ENCODE results near the gene CD300LF.
A peak's percentile ranks its signal among the peaks of the same experiment; 100 is the strongest.

CD300LF gene

GRCh38 chr17:74730491-74731346, 18.0 kb upstream of the CD300LF start:
- H3K9me2 ChIP-seq (replicated peaks; ENCODE audit: low read depth, low read length), result no peaks in the 10 kb centered on the region
- peak overlapping the region; percentile 42 for H3K4me3 ChIP-seq (ENCODE audit: low read length, poor library complexity, severe bottlenecking)
- H4K20me1 ChIP-seq (ENCODE audit: insufficient read depth, low read length, poor library complexity, severe bottlenecking), result no peaks in the 10 kb centered on the region
- H3K4me1 ChIP-seq (ENCODE audit: insufficient read depth, low read length, poor library complexity, severe bottlenecking), result peaks cover 47% of the 10 kb centered on the region
- H3K4me2 ChIP-seq (ENCODE audit: low read depth, low read length, poor library complexity, severe bottlenecking), result peak overlapping the region; percentile 70
- no peaks in the 10 kb centered on the region for H3K9me3 ChIP-seq (ENCODE audit: insufficient read depth, low read depth, low read length)
- no peaks in the 10 kb centered on the region for H3K27me3 ChIP-seq (ENCODE audit: insufficient read depth, low read length, poor library complexity, severe bottlenecking)
- peak overlapping the region; percentile 47 for H3K9ac ChIP-seq (ENCODE audit: low read depth, low read length, poor library complexity, severe bottlenecking)
- no peaks in the 10 kb centered on the region for H3K36me3 ChIP-seq (ENCODE audit: insufficient read depth, low read length)
- no peaks in the 10 kb centered on the region for H3F3A ChIP-seq (ENCODE audit: low read depth)
- no peaks in the 10 kb centered on the region for H3K79me2 ChIP-seq (ENCODE audit: insufficient read depth, low read length)
- H2AFZ ChIP-seq (ENCODE audit: low read length), result no peak overlapping the region
- TF ChIP-seq EZH2phosphoT487 (IDR thresholded peaks at IDR 0.05; ENCODE audit: borderline replicate concordance) (no peak), CTCF (conservative IDR thresholded peaks at IDR 0.05; ENCODE audit: low read length) (no peak)

DNA sequence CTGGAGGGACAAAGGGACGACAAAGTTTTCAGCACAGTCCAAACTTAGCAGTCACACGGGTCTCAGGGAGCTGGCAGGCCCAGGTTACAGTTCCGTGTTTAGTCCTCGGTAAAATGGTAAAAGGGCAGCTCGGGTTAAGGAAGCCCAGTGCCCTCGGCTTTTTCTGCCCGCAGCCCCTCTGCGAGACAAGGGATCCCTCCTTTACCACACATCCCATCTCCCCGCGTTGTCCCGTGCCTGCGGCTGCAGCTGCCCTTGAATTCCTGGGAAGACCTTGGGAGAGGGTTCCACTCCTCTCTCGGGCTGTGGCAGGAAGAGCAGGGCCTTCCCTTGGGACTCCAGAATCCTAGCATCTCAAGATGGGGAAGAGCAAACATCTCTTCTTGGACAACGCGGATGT, 17.1 kb upstream of the CD300LF start:
- H3K4me1 ChIP-seq (ENCODE audit: insufficient read depth, low read length, poor library complexity, severe bottlenecking), result peaks cover 42% of the 10 kb centered on the region
- no peaks in the 10 kb centered on the region for H3K9me3 ChIP-seq (ENCODE audit: insufficient read depth, low read depth, low read length)
- no peaks in the 10 kb centered on the region for H3F3A ChIP-seq (ENCODE audit: low read depth)
- H3K79me2 ChIP-seq (ENCODE audit: insufficient read depth, low read length), result no peaks in the 10 kb centered on the region
- H2AFZ ChIP-seq (ENCODE audit: low read length), result no peak overlapping the region
- no peaks in the 10 kb centered on the region for H3K9me2 ChIP-seq (replicated peaks; ENCODE audit: low read depth, low read length)
- no peak for TF ChIP-seq CTCF (conservative IDR thresholded peaks at IDR 0.05; ENCODE audit: low read length)
- no peak for TF ChIP-seq EZH2phosphoT487 (IDR thresholded peaks at IDR 0.05; ENCODE audit: borderline replicate concordance)
- H3K4me2 ChIP-seq (ENCODE audit: low read depth, low read length, poor library complexity, severe bottlenecking), result peak overlapping the region; percentile 70
- no peak overlapping the region for H3K4me3 ChIP-seq (ENCODE audit: low read length, poor library complexity, severe bottlenecking)
- H3K36me3 ChIP-seq (ENCODE audit: insufficient read depth, low read length), result no peaks in the 10 kb centered on the region
- H3K27me3 ChIP-seq (ENCODE audit: insufficient read depth, low read length, poor library complexity, severe bottlenecking), result no peaks in the 10 kb centered on the region
- no peaks in the 10 kb centered on the region for H4K20me1 ChIP-seq (ENCODE audit: insufficient read depth, low read length, poor library complexity, severe bottlenecking)
- peak overlapping the region; percentile 47 for H3K9ac ChIP-seq (ENCODE audit: low read depth, low read length, poor library complexity, severe bottlenecking)

GRCh38 chr17:74729368-74729767, 16.6 kb upstream of the CD300LF start:
- peak overlapping the region; percentile 70 for H3K4me2 ChIP-seq (ENCODE audit: low read depth, low read length, poor library complexity, severe bottlenecking)
- H2AFZ ChIP-seq (ENCODE audit: low read length), result no peak overlapping the region
- no peaks in the 10 kb centered on the region for H3F3A ChIP-seq (ENCODE audit: low read depth)
- no peaks in the 10 kb centered on the region for H3K36me3 ChIP-seq (ENCODE audit: insufficient read depth, low read length)
- H3K27me3 ChIP-seq (ENCODE audit: insufficient read depth, low read length, poor library complexity, severe bottlenecking), result no peaks in the 10 kb centered on the region
- peak overlapping the region; percentile 47 for H3K9ac ChIP-seq (ENCODE audit: low read depth, low read length, poor library complexity, severe bottlenecking)
- no peaks in the 10 kb centered on the region for H3K9me2 ChIP-seq (replicated peaks; ENCODE audit: low read depth, low read length)
- no peaks in the 10 kb centered on the region for H3K79me2 ChIP-seq (ENCODE audit: insufficient read depth, low read length)
- H3K9me3 ChIP-seq (ENCODE audit: insufficient read depth, low read depth, low read length), result no peaks in the 10 kb centered on the region
- TF ChIP-seq CTCF (conservative IDR thresholded peaks at IDR 0.05; ENCODE audit: low read length) (no peak), EZH2phosphoT487 (IDR thresholded peaks at IDR 0.05; ENCODE audit: borderline replicate concordance) (no peak)
- H3K4me3 ChIP-seq (ENCODE audit: low read length, poor library complexity, severe bottlenecking), result no peak overlapping the region
- no peaks in the 10 kb centered on the region for H4K20me1 ChIP-seq (ENCODE audit: insufficient read depth, low read length, poor library complexity, severe bottlenecking)
- peaks cover 40% of the 10 kb centered on the region for H3K4me1 ChIP-seq (ENCODE audit: insufficient read depth, low read length, poor library complexity, severe bottlenecking)
